H1 (cell line): Measurements from ENCODE around the gene ROR1. TPM values are rescaled to one million over a fixed set of nuclear protein-coding genes. Genes with fewer than 3 reads are reported as not detected.

Experiments used
- CTCF ChIA-PET: fragments of 300-600 bp; sonication (Branson Sonifier 250); formaldehyde crosslinking; loops from one replicate; lab custom pipeline; 2021; ENCODE audit not compliant: partially characterized antibody; lab: Charles Lee
- POLR2A ChIA-PET: fragments of 300-600 bp; sonication (Branson Sonifier 250); formaldehyde crosslinking; loops from one replicate; lab custom pipeline; 2021; ENCODE audit warnings: inconsistent platforms; ENCODE audit not compliant: partially characterized antibody; lab: Charles Lee
- DNase-seq, 2 experiments: peaks; one replicate each; pipeline versions ENCODE4 v3.0.0 to v3.0.0-alpha.2; 2010 to 2022; ENCODE audit warnings: low spot score in 2 of 2, low read depth in 1 of 2, mixed read lengths in 1 of 2
- FAIRE-seq: peaks from 2 replicates; lab custom pipeline; 2011; peaks lifted over from hg19 to GRCh38; lab: Jason Lieb, UNC
- H2AFZ ChIP-seq: 2 replicates; pipeline ENCODE4 v1.8.1; 2012; ENCODE audit warnings: low read length, inconsistent platforms
- H2AK5ac ChIP-seq: 2 replicates; pipeline ENCODE4 v1.6.1; 2013; ENCODE audit warnings: low read depth, low read length
- H2BK120ac ChIP-seq: replicated peaks from 2 replicates; pipeline ENCODE3; 2013; ENCODE audit warnings: low read depth, low read length, inconsistent platforms
- H2BK12ac ChIP-seq: 2 replicates; pipeline ENCODE4 v1.6.1; 2013; ENCODE audit warnings: low read depth, low read length
- H2BK15ac ChIP-seq: 2 replicates; pipeline ENCODE4 v1.6.1; 2013; ENCODE audit warnings: low read length
- H2BK20ac ChIP-seq: 2 replicates; pipeline ENCODE4 v1.6.1; 2013; ENCODE audit warnings: low read length
- H2BK5ac ChIP-seq: 2 replicates; pipeline ENCODE4 v1.6.1; 2013; ENCODE audit warnings: low read depth, low read length
- H3K14ac ChIP-seq: 2 replicates; pipeline ENCODE4 v1.6.1; 2013; ENCODE audit warnings: inconsistent platforms; ENCODE audit not compliant: insufficient read length
- H3K18ac ChIP-seq: 2 replicates; pipeline ENCODE4 v1.6.1; 2013; ENCODE audit warnings: low read length; ENCODE audit errors: extremely low read depth
- H3K23ac ChIP-seq: 2 replicates; pipeline ENCODE4 v1.6.1; 2013; ENCODE audit warnings: inconsistent platforms; ENCODE audit not compliant: insufficient read length
- H3K23me2 ChIP-seq: 2 replicates; pipeline ENCODE4 v1.6.1; 2013; ENCODE audit warnings: low read depth, low read length
- H3K27ac ChIP-seq: 2 replicates; pipeline ENCODE4 v1.6.1; 2011; ENCODE audit warnings: low read depth, low read length, inconsistent platforms
- H3K27me3 ChIP-seq, 4 experiments: replicated peaks in 1 of 4; 1 replicate in 1 of 4; 2 replicates in 3 of 4; pipeline versions ENCODE4 v1.6.1 to v1.8.1; 2011 to 2013; ENCODE audit warnings: low read length in 3 of 4, mild to moderate bottlenecking in 3 of 4, inconsistent platforms in 2 of 4, mixed read lengths in 2 of 4, moderate library complexity in 1 of 4; ENCODE audit not compliant: control insufficient read depth in 3 of 4, insufficient read depth in 3 of 4; ENCODE audit errors: extremely low read depth in 1 of 4
- H3K36me3 ChIP-seq, 4 experiments: 2 replicates each; pipeline versions ENCODE4 v1.6.1 to v1.8.1; 2011 to 2013; ENCODE audit warnings: mild to moderate bottlenecking in 4 of 4, low read length in 3 of 4, moderate library complexity in 2 of 4, control low read depth in 1 of 4, inconsistent platforms in 1 of 4; ENCODE audit not compliant: insufficient read depth in 4 of 4, control insufficient read depth in 2 of 4
- H3K4ac ChIP-seq: replicated peaks from 2 replicates; pipeline ENCODE3; 2013; ENCODE audit warnings: low read length, low read depth, mixed read lengths, inconsistent platforms; ENCODE audit not compliant: insufficient read length
- H3K4me1 ChIP-seq, 4 experiments: replicated peaks in 1 of 4; 1 replicate in 1 of 4; 2 replicates in 3 of 4; pipeline versions ENCODE4 v1.6.1 to v1.8.1; 2011 to 2013; ENCODE audit warnings: low read length in 3 of 4, inconsistent platforms in 2 of 4, mixed read lengths in 1 of 4; ENCODE audit not compliant: insufficient read depth in 4 of 4, control insufficient read depth in 3 of 4
- H3K4me2 ChIP-seq, 2 experiments: 2 replicates each; pipeline versions ENCODE4 v1.6.1 to v1.8.1; 2011 to 2013; ENCODE audit warnings: low read depth in 2 of 2, low read length in 2 of 2, control low read depth in 1 of 2, inconsistent platforms in 1 of 2, mild to moderate bottlenecking in 1 of 2; ENCODE audit not compliant: insufficient read depth in 1 of 2
- H3K4me3 ChIP-seq, 4 experiments: fragments of 200-600, 300-600 bp in 1 of 4; sonication (generic), shearing (Covaris generic), sonication (Bioruptor Twin) in 1 of 4; 2 replicates each; pipeline versions ENCODE4 v1.5.1 to v1.8.1; 2011 to 2016; ENCODE audit warnings: low read length in 4 of 4, low read depth in 3 of 4, control low read depth in 2 of 4, inconsistent platforms in 2 of 4, mild to moderate bottlenecking in 2 of 4, mixed read lengths in 1 of 4, moderate library complexity in 1 of 4; ENCODE audit not compliant: insufficient read depth in 2 of 4; ENCODE audit errors: extremely low read depth in 1 of 4
- H3K56ac ChIP-seq: replicated peaks from 2 replicates; pipeline ENCODE3; 2013; ENCODE audit warnings: low read depth, mild to moderate bottlenecking, mixed read lengths, low read length, inconsistent platforms; ENCODE audit not compliant: insufficient read length
- H3K79me1 ChIP-seq: 2 replicates; pipeline ENCODE4 v1.6.1; 2013; ENCODE audit warnings: low read depth, low read length, control low read depth
- H3K79me2 ChIP-seq, 2 experiments: 2 replicates each; pipeline versions ENCODE4 v1.6.1 to v1.8.1; 2012 to 2013; ENCODE audit warnings: low read length in 2 of 2, mild to moderate bottlenecking in 2 of 2, inconsistent platforms in 1 of 2; ENCODE audit not compliant: insufficient read depth in 2 of 2, control insufficient read depth in 1 of 2
- H3K9ac ChIP-seq, 4 experiments: replicated peaks in 1 of 4; 1 replicate in 1 of 4; 2 replicates in 3 of 4; pipeline versions ENCODE4 v1.6.1 to v1.8.1; 2011 to 2013; ENCODE audit warnings: low read depth in 3 of 4, low read length in 3 of 4, control low read depth in 2 of 4, mild to moderate bottlenecking in 2 of 4, moderate library complexity in 2 of 4, inconsistent platforms in 1 of 4; ENCODE audit errors: extremely low read depth in 1 of 4
- H3K9me3 ChIP-seq, 2 experiments: 2 replicates each; pipeline versions ENCODE4 v1.6.1 to v1.8.1; 2012 to 2013; ENCODE audit warnings: mild to moderate bottlenecking in 2 of 2, moderate library complexity in 2 of 2, control low read depth in 1 of 2, inconsistent platforms in 1 of 2, low read depth in 1 of 2, low read length in 1 of 2, mixed read lengths in 1 of 2; ENCODE audit not compliant: insufficient read depth in 2 of 2
- H4K20me1 ChIP-seq, 2 experiments: replicated peaks in 1 of 2; 2 replicates each; pipeline versions ENCODE3 to v1.8.1; 2011 to 2013; ENCODE audit warnings: inconsistent platforms in 2 of 2, low read length in 2 of 2, mild to moderate bottlenecking in 1 of 2; ENCODE audit not compliant: insufficient read depth in 2 of 2, control insufficient read depth in 1 of 2
- H4K5ac ChIP-seq: 2 replicates; pipeline ENCODE4 v1.6.1; 2013; ENCODE audit warnings: low read length, low read depth, mixed read lengths, inconsistent platforms; ENCODE audit not compliant: insufficient read length
- H4K8ac ChIP-seq: 2 replicates; pipeline ENCODE4 v1.8.0; 2013; ENCODE audit warnings: mild to moderate bottlenecking, moderate library complexity, low read length, inconsistent platforms; ENCODE audit not compliant: insufficient read depth; ENCODE audit errors: extremely low read depth
- H4K91ac ChIP-seq: replicated peaks from 2 replicates; pipeline ENCODE3; 2013; ENCODE audit warnings: low read length, mixed read lengths, inconsistent platforms; ENCODE audit not compliant: insufficient read length
- ATF2 ChIP-seq: IDR thresholded peaks from 2 replicates; pipeline ENCODE4 v1.6.1; 2012; ENCODE audit warnings: low read length, inconsistent platforms
- CBX5 ChIP-seq: fragments of 300-800, 300-1000 bp; sonication (generic); IDR thresholded peaks from 2 replicates; pipeline ENCODE4 v1.7.1; 2016; ENCODE audit warnings: antibody characterized with exemption, low read length, low read depth
- CHD2 ChIP-seq: IDR thresholded peaks from 2 replicates; pipeline ENCODE4 v1.6.1; 2012; ENCODE audit warnings: low read length, improper control_type of control experiment
- EP300 ChIP-seq, 2 experiments: IDR thresholded peaks; 1 replicate in 1 of 2; 2 replicates in 1 of 2; pipeline ENCODE4 v1.6.1; 2011 to 2012; ENCODE audit warnings: low read depth in 2 of 2, low read length in 2 of 2, mild to moderate bottlenecking in 2 of 2, borderline replicate concordance in 1 of 2, inconsistent platforms in 1 of 2, moderate library complexity in 1 of 2
- POLR2AphosphoS5 ChIP-seq: IDR thresholded peaks from 2 replicates; pipeline ENCODE4 v1.6.1; 2011; ENCODE audit warnings: low read depth, low read length
- RBBP5 ChIP-seq: IDR thresholded peaks from 2 replicates; pipeline ENCODE4 v1.7.1; 2012; ENCODE audit warnings: low read depth, mild to moderate bottlenecking, inconsistent platforms, low read length, moderate library complexity, borderline replicate concordance
- RXRA ChIP-seq: IDR thresholded peaks from 2 replicates; pipeline ENCODE4 v1.6.1; 2011; ENCODE audit warnings: low read depth, mild to moderate bottlenecking, low read length, moderate library complexity; ENCODE audit not compliant: insufficient read depth
- TEAD4 ChIP-seq: IDR thresholded peaks from 2 replicates; pipeline ENCODE4 v1.6.1; 2012; ENCODE audit warnings: low read depth, low read length, inconsistent platforms, mixed read lengths
- WGBS, 2 experiments: shearing (Covaris generic) in 1 of 2; methylation state at CpG; one replicate each; pipeline versions ENCODE4 v1.1.6 to v1.1.7; 2013 to 2015; ENCODE audit warnings: low lambda C conversion rate in 2 of 2, mixed read lengths in 2 of 2, inconsistent platforms in 1 of 2, low coverage in 1 of 2, missing lambda C conversion rate in 1 of 2; ENCODE audit not compliant: insufficient replicate concordance in 2 of 2, insufficient coverage in 1 of 2, insufficient read length in 1 of 2; ENCODE audit errors: extremely low coverage in 1 of 2, missing lambda C conversion rate in 1 of 2; 5-methylcytosine and 5-hydroxymethylcytosine counted together
- polyA plus RNA-seq, 7 experiments: library from polyadenylated mRNA; depleted of rRNA in 3 of 7; stranded (reverse) in 5 of 7; unstranded in 2 of 7; fragments of >200 nt in 5 of 7; fragments of 200-250 nt in 2 of 7; gene quantifications; 1 replicate in 5 of 7; 2 replicates in 1 of 7; 4 replicates in 1 of 7; pipeline versions ENCODE4 v1.2.1 to v1.2.3, GENCODE V29; 2011 to 2013; ENCODE audit warnings: missing spikeins in 2 of 7, mixed read lengths in 2 of 7
- total RNA-seq: library from RNA; stranded (reverse); fragmentation: NEBNext Ultra II Directional; extraction: Animal tissue kit (Norgen Biotek cat#: 25700); gene quantifications from 2 replicates; pipeline ENCODE4 v1.2.1, GENCODE V29; 2021
- TF ChIP-seq, protein P1 (sequence below), 3 experiments: IDR thresholded peaks; 1 replicate in 2 of 3; 2 replicates in 1 of 3; pipeline versions ENCODE4 v1.5.1 to v1.6.1; 2011; ENCODE audit warnings: low read length in 3 of 3, mild to moderate bottlenecking in 3 of 3, inconsistent platforms in 2 of 3, low read depth in 1 of 3, moderate library complexity in 1 of 3; ENCODE audit not compliant: insufficient read depth in 1 of 3; ENCODE audit errors: control extremely low read depth in 1 of 3

Gene ROR1
- total and polyA plus RNA-seq, 2 of the 8 experiments (the other 6 are each of a cell fraction or from before 2014, with no cell fraction given), result 33.6 to 73.6 TPM

GRCh38 chr1:64087768-64088167 lies 314.0 kb downstream of the ROR1 start:
- H3K27me3 ChIP-seq, result no peaks in the 10 kb centered on the region
- H4K8ac ChIP-seq, result no peak overlapping the region
- no peak overlapping the region for H3K4me2 ChIP-seq
- no peak overlapping the region for H4K5ac ChIP-seq
- DNase-seq, result no peak
- CTCF ChIA-PET, result no interaction called here
- 79% methylated on average over 2 of the region's 2 CpGs; no CpG with 5 or more reads in 1 of the 2 experiments for WGBS, 2 experiments
- no peak overlapping the region for H3K4ac ChIP-seq
- H2BK12ac ChIP-seq, result no peak overlapping the region
- H2AK5ac ChIP-seq, result no peak overlapping the region
- H3K9ac ChIP-seq, result no peak overlapping the region
- no peaks in the 10 kb centered on the region for H3K23me2 ChIP-seq
- H3K36me3 ChIP-seq, result no peaks in the 10 kb centered on the region
- no peak overlapping the region for H3K4me3 ChIP-seq
- H3K79me2 ChIP-seq, result peaks cover 0 to 19% of the 10 kb centered on the region in 2 experiments; a peak in 2 of 4 replicates
- H3K27ac ChIP-seq, result no peak overlapping the region
- H3K9me3 ChIP-seq, result no peaks in the 10 kb centered on the region
- no peak overlapping the region for H2BK15ac ChIP-seq
- H3K23ac ChIP-seq, result no peak overlapping the region
- POLR2A ChIA-PET, result no interaction called here
- peaks cover 0 to 3% (median under 1%) of the 10 kb centered on the region in 4 experiments; a peak in 3 of 7 replicates for H3K4me1 ChIP-seq
- no peak overlapping the region for H2BK5ac ChIP-seq
- H3K14ac ChIP-seq, result no peak overlapping the region
- H2AFZ ChIP-seq, result no peak overlapping the region
- no peak overlapping the region for H2BK120ac ChIP-seq
- no peak overlapping the region for H3K18ac ChIP-seq
- no peak overlapping the region for H4K91ac ChIP-seq
- no peak overlapping the region for H3K56ac ChIP-seq
- no peaks in the 10 kb centered on the region; the same call in 1 of the 2 replicates for H3K79me1 ChIP-seq
- FAIRE-seq, result no peak
- H2BK20ac ChIP-seq, result no peak overlapping the region
- peaks cover 0 to 4% of the 10 kb centered on the region in 2 experiments for H4K20me1 ChIP-seq
- TF ChIP-seq EP300 (IDR thresholded peaks at IDR 0.05; ENCODE audit: borderline replicate concordance in 1 of 2, low read depth in 2 of 2, low read length in 2 of 2) (no peak), TEAD4 (no peak), RBBP5 (no peak), ATF2 (no peak), CHD2 (no peak), CBX5 (no peak), RXRA (no peak), POLR2AphosphoS5 (no peak)
- TF ChIP-seq, protein P1, sequence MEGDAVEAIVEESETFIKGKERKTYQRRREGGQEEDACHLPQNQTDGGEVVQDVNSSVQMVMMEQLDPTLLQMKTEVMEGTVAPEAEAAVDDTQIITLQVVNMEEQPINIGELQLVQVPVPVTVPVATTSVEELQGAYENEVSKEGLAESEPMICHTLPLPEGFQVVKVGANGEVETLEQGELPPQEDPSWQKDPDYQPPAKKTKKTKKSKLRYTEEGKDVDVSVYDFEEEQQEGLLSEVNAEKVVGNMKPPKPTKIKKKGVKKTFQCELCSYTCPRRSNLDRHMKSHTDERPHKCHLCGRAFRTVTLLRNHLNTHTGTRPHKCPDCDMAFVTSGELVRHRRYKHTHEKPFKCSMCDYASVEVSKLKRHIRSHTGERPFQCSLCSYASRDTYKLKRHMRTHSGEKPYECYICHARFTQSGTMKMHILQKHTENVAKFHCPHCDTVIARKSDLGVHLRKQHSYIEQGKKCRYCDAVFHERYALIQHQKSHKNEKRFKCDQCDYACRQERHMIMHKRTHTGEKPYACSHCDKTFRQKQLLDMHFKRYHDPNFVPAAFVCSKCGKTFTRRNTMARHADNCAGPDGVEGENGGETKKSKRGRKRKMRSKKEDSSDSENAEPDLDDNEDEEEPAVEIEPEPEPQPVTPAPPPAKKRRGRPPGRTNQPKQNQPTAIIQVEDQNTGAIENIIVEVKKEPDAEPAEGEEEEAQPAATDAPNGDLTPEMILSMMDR (IDR thresholded peaks at IDR 0.05; ENCODE audit: control extremely low read depth in 1 of 3, insufficient read depth in 1 of 3, low read depth in 1 of 3, low read length in 3 of 3), result no peak
